ENCODE data around the gene TFE3. TPM values are rescaled to one million over a fixed set of nuclear protein-coding genes. Genes with fewer than 3 reads are reported as not detected.

The TFE3 gene
- total and polyA plus RNA-seq, 3 experiments from 2014 or later, result 7.7 to 35.4 (median 32.4) TPM

GRCh38 chrX:49058794-49059193 lies 15.6 kb upstream of the TFE3 start, which contains the start of gene CCDC120:
CCDC120 (plus strand) TSS chrX:49058999; CDS start chrX:49062042, 3,043 bp downstream.
- Histone ChIP-seq H3K4me1 (ENCODE audit: insufficient read depth, low read length) (peaks cover 14% of the 10 kb centered on the region), H3K4me3 (ENCODE audit: low read length) (no peak within 1 kb of the TSS), H3K27me3 (ENCODE audit: insufficient read depth, low read length, poor library complexity, severe bottlenecking) (no peaks in the 10 kb centered on the region), H3K27ac (ENCODE audit: low read depth, low read length) (no peak within 1 kb of the TSS), H3K36me3 (ENCODE audit: insufficient read depth, low read length) (no peaks in the 10 kb centered on the region), H3K9me3 (ENCODE audit: low read length) (no peaks in the 10 kb centered on the region)
- H3K27me3 Mint-ChIP-seq, result peaks cover 0 to 10% of the 10 kb centered on the region in 2 donors
- H3K27ac Mint-ChIP-seq, result peak within 1 kb of the TSS in 3 of 8 donors; percentile 42 to 47 (median 43)
- H3K9me3 Mint-ChIP-seq, result no peaks in the 10 kb centered on the region
- no peak for DNase-seq
- CTCF ChIA-PET, result no interaction called here
- peaks cover 19 to 31% (median 23%) of the 10 kb centered on the region in 3 donors for H3K4me1 Mint-ChIP-seq
- peaks cover 0 to 12% (median 0%) of the 10 kb centered on the region in 3 donors for H3K36me3 Mint-ChIP-seq
- no peak within 1 kb of the TSS for H3K4me3 Mint-ChIP-seq
- POLR2A ChIA-PET, result no interaction called here

- no peaks in the 10 kb centered on the region for H3K9me3 Mint-ChIP-seq
- Histone ChIP-seq H3K4me1 (ENCODE audit: insufficient read depth, low read length) (peaks cover 14% of the 10 kb centered on the region), H3K27me3 (ENCODE audit: insufficient read depth, low read length, poor library complexity, severe bottlenecking) (no peaks in the 10 kb centered on the region), H3K36me3 (ENCODE audit: insufficient read depth, low read length) (no peaks in the 10 kb centered on the region), H3K9me3 (ENCODE audit: low read length) (no peaks in the 10 kb centered on the region), H3K27ac (ENCODE audit: low read depth, low read length) (peak overlapping the region; percentile 51), H3K4me3 (ENCODE audit: low read length) (peak overlapping the region; percentile 41)
- peaks cover 0 to 9% of the 10 kb centered on the region in 2 donors for H3K27me3 Mint-ChIP-seq
- peaks cover 22 to 41% (median 32%) of the 10 kb centered on the region in 3 donors for H3K4me1 Mint-ChIP-seq
- no peak for DNase-seq
- ChIA-PET POLR2A (no interaction called here), CTCF (no interaction called here)
- peak overlapping the region; percentile 79 to 95 (median 85) for H3K4me3 Mint-ChIP-seq
- peak overlapping the region; percentile 56 to 96 (median 92) for H3K27ac Mint-ChIP-seq
- H3K36me3 Mint-ChIP-seq, result peaks cover 0 to 1% (median 0%) of the 10 kb centered on the region in 3 donors
These were observed 11.1 kb upstream of the TFE3 start for GRCh38 chrX:49054073-49054762.

DNA sequence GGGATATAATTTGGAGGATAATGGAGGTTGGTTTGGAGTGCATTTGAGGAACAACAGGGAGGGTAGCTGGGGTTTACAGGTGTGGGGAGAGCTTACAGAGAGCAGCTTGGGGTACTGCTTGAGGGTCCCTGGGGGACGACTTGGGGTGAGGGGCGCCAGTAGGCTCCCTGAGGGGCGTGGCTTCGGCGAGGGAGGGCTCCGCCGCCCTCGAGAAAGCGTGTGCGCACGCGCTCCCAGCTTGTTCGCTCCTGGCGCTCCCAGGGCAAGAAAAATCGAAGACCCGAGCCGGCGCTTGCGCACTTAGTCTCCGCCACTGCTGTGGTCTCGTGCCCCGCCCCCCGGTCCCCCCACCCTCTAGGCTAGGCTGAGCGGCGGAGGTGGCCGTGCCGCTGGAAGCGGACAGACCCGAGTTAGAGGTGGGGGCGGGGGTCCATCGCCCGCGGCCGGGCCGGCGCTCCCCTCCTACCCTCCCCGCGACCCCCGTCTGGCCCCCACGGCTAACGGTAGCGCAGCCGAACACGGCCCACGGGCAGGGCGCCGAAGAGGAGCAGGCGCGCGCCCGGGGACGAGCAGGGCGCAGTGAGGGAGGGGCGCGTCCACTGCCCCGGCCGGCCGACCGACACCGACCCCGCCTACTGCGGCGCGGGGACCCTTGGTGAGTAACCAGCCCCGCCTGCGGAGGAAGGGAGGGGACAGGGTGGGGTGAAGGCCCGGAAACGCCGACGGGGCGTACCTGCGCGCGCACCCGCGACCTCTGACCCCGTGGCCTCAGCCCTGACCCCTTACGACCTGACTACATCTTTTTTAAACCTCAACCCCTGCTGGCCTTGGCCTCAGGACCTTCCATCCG lies 10.3 kb upstream of the TFE3 start:
- H3K36me3 ChIP-seq (ENCODE audit: insufficient read depth, low read length), result no peaks in the 10 kb centered on the region
- Mint-ChIP-seq H3K36me3 (peaks cover 0 to 1% (median 0%) of the 10 kb centered on the region in 3 donors), H3K4me1 (peaks cover 22 to 41% (median 32%) of the 10 kb centered on the region in 3 donors), H3K4me3 (peak overlapping the region; percentile 79 to 95 (median 85)), H3K9me3 (no peaks in the 10 kb centered on the region), H3K27ac (peak overlapping the region; percentile 56 to 96 (median 94)), H3K27me3 (peaks cover 0 to 9% of the 10 kb centered on the region in 2 donors)
- no peaks in the 10 kb centered on the region for H3K27me3 ChIP-seq (ENCODE audit: insufficient read depth, low read length, poor library complexity, severe bottlenecking)
- peaks cover 14% of the 10 kb centered on the region for H3K4me1 ChIP-seq (ENCODE audit: insufficient read depth, low read length)
- H3K27ac ChIP-seq (ENCODE audit: low read depth, low read length), result peak overlapping the region; percentile 51
- DNase-seq, result peak; percentile 37 to 79 (median 51)
- CTCF ChIA-PET, result interaction anchor here (0.7 kb wide), 1 partner anchor 10 kb away, joined by 3 read pairs; no protein-coding TSS in a partner anchor
- no peaks in the 10 kb centered on the region for H3K9me3 ChIP-seq (ENCODE audit: low read length)
- POLR2A ChIA-PET, result interaction anchor here (0.8 kb wide), 1 partner anchor 95 kb away, joined by 5 read pairs; the partner anchor contains the start of gene OTUD5
- peak overlapping the region; percentile 41 for H3K4me3 ChIP-seq (ENCODE audit: low read length)

DNA sequence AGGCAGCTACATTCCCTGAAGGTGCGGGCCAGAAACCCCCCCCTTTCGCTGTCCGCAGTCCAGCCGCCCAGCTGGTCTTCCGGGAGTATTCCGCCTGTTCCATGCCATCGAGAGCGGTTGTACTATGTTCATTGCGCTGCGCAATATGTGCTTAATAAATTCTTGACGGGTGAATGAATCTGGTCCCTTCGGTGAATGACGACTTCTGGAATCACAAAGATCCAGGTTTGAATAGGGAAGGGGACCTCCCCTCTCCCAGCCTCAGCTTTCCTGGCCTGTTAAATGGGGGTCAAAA lies 777 bp upstream of the TFE3 start:
- H3K36me3 ChIP-seq (ENCODE audit: insufficient read depth, low read length), result peaks cover 3% of the 10 kb centered on the region
- peaks cover 11% of the 10 kb centered on the region for H3K4me1 ChIP-seq (ENCODE audit: insufficient read depth, low read length)
- H3K27ac ChIP-seq (ENCODE audit: low read depth, low read length), result peak overlapping the region; percentile 84
- ChIA-PET POLR2A (interaction anchor here (0.8 kb wide), 1 partner anchor 123 kb away, joined by 3 read pairs; no protein-coding TSS in a partner anchor), CTCF (interaction anchor here (1.1 to 1.3 kb wide), 4 partner anchors 9 to 153 kb away, joined by 3 to 6 read pairs (median 3); no protein-coding TSS in a partner anchor)
- Mint-ChIP-seq H3K27me3 (peaks cover 0 to 9% of the 10 kb centered on the region in 2 donors), H3K4me3 (peak overlapping the region; percentile 76 to 90 (median 86)), H3K4me1 (peaks cover 32 to 36% (median 34%) of the 10 kb centered on the region in 3 donors), H3K9me3 (no peaks in the 10 kb centered on the region), H3K36me3 (peaks cover 0 to 12% (median 0%) of the 10 kb centered on the region in 3 donors), H3K27ac (peak overlapping the region; percentile 86 to 96 (median 93))
- DNase-seq, result no peak
- H3K27me3 ChIP-seq (ENCODE audit: insufficient read depth, low read length, poor library complexity, severe bottlenecking), result no peaks in the 10 kb centered on the region
- H3K4me3 ChIP-seq (ENCODE audit: low read length), result no peak overlapping the region
- no peaks in the 10 kb centered on the region for H3K9me3 ChIP-seq (ENCODE audit: low read length)

GRCh38 chrX:49042581-49043219 lies 457 bp downstream of the TFE3 start:
- Histone ChIP-seq H3K4me1 (ENCODE audit: insufficient read depth, low read length) (peaks cover 11% of the 10 kb centered on the region), H3K9me3 (ENCODE audit: low read length) (no peaks in the 10 kb centered on the region), H3K27me3 (ENCODE audit: insufficient read depth, low read length, poor library complexity, severe bottlenecking) (no peaks in the 10 kb centered on the region), H3K4me3 (ENCODE audit: low read length) (peak overlapping the region; percentile 56), H3K27ac (ENCODE audit: low read depth, low read length) (peak overlapping the region; percentile 84), H3K36me3 (ENCODE audit: insufficient read depth, low read length) (peaks cover 3% of the 10 kb centered on the region)
- ChIA-PET CTCF (interaction anchor here (0.7 to 1.2 kb wide), 3 partner anchors 71 to 148 kb away, joined by 3 to 5 read pairs (median 3); partner anchors contain the start of gene KCND1), POLR2A (interaction anchor here (0.6 to 1.3 kb wide), 6 partner anchors 14 to 84 kb away, joined by 4 to 13 read pairs (median 6); partner anchors contain the start of gene GRIPAP1)
- Mint-ChIP-seq H3K4me3 (peak overlapping the region; percentile 84 to 94 (median 88)), H3K9me3 (no peaks in the 10 kb centered on the region), H3K4me1 (peaks cover 34 to 36% (median 34%) of the 10 kb centered on the region in 3 donors), H3K27ac (peak overlapping the region; percentile 89 to 98 (median 96)), H3K27me3 (peaks cover 0 to 13% of the 10 kb centered on the region in 2 donors), H3K36me3 (peaks cover 0 to 23% (median 2%) of the 10 kb centered on the region in 3 donors)
- peak in 1 of 5 donors; percentile 25 for DNase-seq

DNA sequence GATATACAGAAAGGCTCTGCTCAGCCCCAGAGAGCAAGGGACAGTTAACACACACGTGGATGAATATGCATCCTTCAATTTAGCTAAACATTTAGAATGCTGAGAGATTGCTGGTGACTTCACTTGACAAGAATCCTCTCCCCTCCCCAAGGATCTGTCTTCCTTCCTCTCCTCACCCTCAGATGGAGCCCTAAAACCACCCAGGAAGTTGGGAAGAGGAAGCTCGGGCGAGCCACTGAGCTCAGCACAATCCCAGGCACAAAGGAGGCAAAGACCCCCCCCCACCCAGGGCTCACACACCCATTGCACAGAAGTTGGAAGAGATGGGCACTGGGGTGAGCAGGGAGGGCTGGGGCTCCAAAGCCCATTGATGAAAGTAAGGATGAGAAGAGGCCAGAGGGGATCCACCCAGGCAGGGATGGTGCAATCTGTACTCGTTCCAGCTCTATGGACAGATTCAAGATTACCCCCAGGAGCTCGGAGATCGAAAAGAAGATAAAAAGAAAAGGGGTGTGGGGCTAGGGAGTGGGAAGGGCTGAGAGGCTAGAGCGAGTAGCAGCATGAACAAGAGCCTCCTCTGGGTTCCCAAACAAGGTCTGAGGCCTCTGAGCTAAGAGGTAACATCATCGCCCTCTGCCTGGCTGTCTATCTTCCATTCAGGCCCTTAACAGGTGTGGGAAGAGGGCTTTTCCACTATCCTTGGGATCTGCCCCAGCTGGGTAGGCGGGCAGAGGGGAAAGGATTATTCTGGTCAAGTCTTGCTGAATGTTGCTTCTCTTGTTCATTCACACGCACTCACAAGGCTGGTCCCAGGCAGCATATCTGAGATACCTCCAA lies 1.2 kb downstream of the TFE3 start:
- H3K4me1 ChIP-seq (ENCODE audit: insufficient read depth, low read length), result peaks cover 11% of the 10 kb centered on the region
- peak overlapping the region; percentile 89 to 98 (median 96) for H3K27ac Mint-ChIP-seq
- H3K4me1 Mint-ChIP-seq, result peaks cover 34 to 36% (median 34%) of the 10 kb centered on the region in 3 donors
- CTCF ChIA-PET, result interaction anchor here (0.7 to 1.1 kb wide), 2 partner anchors 70 to 105 kb away, joined by 3 to 5 read pairs; partner anchors contain the start of gene KCND1
- H3K27me3 ChIP-seq (ENCODE audit: insufficient read depth, low read length, poor library complexity, severe bottlenecking), result no peaks in the 10 kb centered on the region
- H3K4me3 ChIP-seq (ENCODE audit: low read length), result peak overlapping the region; percentile 56
- H3K36me3 ChIP-seq (ENCODE audit: insufficient read depth, low read length), result peaks cover 3% of the 10 kb centered on the region
- peaks cover 0 to 28% (median 3%) of the 10 kb centered on the region in 3 donors for H3K36me3 Mint-ChIP-seq
- peaks cover 0 to 11% of the 10 kb centered on the region in 2 donors for H3K27me3 Mint-ChIP-seq
- DNase-seq, result peak in 1 of 5 donors; percentile 8
- H3K4me3 Mint-ChIP-seq, result peak overlapping the region; percentile 84 to 94 (median 88)
- H3K9me3 Mint-ChIP-seq, result no peaks in the 10 kb centered on the region
- peak overlapping the region; percentile 84 for H3K27ac ChIP-seq (ENCODE audit: low read depth, low read length)
- POLR2A ChIA-PET, result interaction anchor here (0.5 to 1.3 kb wide), 4 partner anchors 9 to 84 kb away, joined by 5 to 7 read pairs (median 6); partner anchors contain the start of gene GRIPAP1
- H3K9me3 ChIP-seq (ENCODE audit: low read length), result no peaks in the 10 kb centered on the region
